GM18517 (cell line): ENCODE data around the gene SH3PXD2B.

Experiments
- ATAC-seq: cut with Tn5 transposase; IDR thresholded peaks from one replicate; pipeline ENCODE4 v1.9.1; 2021; ENCODE audit warnings: mild to moderate bottlenecking, moderate library complexity; ENCODE audit not compliant: unreplicated experiment

Gene SH3PXD2B

GRCh38 chr5:172280929-172281328 is 173.4 kb downstream of the SH3PXD2B start:
- no peak for ATAC-seq

DNA sequence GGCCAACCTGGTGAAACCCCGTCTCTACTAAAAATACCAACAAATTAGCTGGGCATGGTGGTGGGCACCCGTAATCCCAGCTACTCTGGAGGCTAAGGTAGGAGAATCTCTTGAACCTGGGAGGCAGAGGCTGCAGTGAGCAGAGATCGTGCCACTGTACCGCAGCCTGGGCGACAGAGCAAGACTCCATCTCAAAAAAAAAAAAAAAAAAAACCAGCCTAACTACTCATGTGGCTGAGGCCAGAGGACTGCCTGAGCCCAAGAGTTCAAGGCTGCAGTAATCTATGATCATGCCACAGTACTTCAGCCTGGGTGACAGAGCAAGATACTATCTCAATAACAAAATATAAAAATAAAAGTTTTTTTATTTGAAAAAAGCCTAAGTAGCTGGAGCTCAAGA is 174.0 kb downstream of the SH3PXD2B start:
- ATAC-seq = no peak

- no peak for ATAC-seq
Observed at GRCh38 chr5:172278356-172278755, 176.0 kb downstream of the SH3PXD2B start.

- no peak for ATAC-seq
Observed at GRCh38 chr5:172276214-172276613, 178.1 kb downstream of the SH3PXD2B start.
